Femur (tissue), 1 donor: ENCODE measurements around the gene PRPF8.
"Not testable (repeated sequence)": the region's sequence is repeated elsewhere in the genome, so short reads cannot be mapped to it uniquely, and the experiment has no call there.

Experiments
- DNase-seq: peaks from one replicate; pipeline ENCODE4 v3.0.0-alpha.2; 2017

PRPF8 gene

DNA sequence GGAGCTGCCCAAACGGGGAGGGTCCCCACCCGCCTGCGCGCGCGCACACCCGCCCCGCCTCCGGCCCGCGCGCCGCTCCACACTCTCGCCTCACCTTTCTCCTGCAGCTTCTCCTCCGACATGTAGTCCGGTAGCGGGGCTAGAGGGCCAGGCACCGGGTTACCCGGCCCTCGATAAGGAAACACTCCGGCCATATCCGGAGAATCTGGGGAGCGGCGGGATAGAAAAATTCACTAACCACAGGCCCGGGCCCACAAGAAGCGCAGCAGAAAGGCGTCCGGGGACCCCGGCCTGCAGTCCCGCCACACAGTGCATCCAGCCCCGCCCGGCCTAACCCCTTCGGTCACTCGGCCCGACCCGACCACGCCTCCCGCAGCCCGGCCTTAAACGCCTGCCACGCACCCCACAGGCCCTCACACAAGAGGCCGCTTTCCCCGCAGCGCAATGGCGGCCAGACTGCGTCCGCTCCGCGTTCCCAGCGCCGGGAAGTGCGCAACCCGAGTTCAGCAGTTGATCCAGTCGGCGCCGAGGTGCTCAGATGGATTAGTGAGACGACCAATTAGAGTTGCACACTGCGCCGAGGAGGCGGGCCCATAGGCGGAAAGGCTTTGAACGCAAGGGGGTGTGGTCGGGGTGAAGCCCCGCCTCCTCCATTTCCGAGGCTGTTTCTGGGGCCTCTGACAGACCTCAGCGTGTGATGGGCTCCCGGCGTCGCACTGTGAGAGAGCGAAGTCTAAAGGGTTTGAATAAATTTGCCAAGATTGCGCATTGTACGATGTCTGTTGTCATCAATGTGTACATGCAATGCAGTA, at the start of gene PRPF8:
Gene PRPF8, minus strand, starts transcription at position 490 of the 812 bp plus-strand sequence. Its CDS starts 296 bp downstream, at position 194.
- DNase-seq, result peak; percentile 99

- DNase-seq, result no peak
Measured at GRCh38 chr17:1733759-1734158, 49.1 kb upstream of the PRPF8 start.

DNA sequence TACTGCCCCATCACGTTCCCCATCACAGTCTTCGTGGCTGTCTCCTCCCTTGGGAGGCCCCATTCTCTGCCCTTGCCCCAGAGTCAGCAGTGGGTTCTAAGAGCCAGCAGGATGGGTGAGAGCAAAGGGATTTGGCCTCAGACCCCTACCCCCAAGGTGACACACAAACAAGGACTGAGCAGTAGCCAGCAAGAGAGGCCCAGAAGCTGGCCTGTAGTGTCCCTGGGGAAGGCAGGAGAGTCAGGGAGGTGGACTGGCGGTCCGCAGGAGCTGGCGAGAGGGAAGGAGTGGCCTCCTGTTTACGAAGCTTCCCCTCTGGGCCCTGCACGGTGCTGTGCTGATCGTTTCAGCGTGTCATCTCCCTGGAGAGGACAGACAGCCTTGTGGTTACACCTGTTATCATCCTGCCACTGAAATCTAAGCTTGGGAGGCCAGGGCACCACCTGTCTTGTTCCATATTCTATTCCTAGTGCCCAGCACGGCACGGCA, 48.2 kb upstream of the PRPF8 start:
- no peak for DNase-seq

GRCh38 chr17:1732241-1732832, 47.7 kb upstream of the PRPF8 start:
- no peak for DNase-seq

DNA sequence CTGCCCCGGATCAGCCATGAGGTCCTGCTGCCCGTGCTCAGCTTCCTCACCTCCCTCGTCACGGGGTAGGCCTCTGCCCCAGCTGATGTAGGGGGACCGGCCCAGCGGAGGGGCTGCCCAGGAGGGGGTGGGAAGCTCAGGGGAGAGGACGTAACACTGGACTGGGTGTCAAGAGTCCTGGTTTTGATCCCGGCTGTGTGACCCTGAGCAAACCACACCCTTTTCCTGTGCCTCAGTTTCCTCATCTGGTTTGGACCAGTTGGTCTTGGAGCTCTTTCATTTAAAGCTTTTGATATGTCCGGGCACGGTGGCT, 46.5 kb upstream of the PRPF8 start:
- no peak for DNase-seq

DNA sequence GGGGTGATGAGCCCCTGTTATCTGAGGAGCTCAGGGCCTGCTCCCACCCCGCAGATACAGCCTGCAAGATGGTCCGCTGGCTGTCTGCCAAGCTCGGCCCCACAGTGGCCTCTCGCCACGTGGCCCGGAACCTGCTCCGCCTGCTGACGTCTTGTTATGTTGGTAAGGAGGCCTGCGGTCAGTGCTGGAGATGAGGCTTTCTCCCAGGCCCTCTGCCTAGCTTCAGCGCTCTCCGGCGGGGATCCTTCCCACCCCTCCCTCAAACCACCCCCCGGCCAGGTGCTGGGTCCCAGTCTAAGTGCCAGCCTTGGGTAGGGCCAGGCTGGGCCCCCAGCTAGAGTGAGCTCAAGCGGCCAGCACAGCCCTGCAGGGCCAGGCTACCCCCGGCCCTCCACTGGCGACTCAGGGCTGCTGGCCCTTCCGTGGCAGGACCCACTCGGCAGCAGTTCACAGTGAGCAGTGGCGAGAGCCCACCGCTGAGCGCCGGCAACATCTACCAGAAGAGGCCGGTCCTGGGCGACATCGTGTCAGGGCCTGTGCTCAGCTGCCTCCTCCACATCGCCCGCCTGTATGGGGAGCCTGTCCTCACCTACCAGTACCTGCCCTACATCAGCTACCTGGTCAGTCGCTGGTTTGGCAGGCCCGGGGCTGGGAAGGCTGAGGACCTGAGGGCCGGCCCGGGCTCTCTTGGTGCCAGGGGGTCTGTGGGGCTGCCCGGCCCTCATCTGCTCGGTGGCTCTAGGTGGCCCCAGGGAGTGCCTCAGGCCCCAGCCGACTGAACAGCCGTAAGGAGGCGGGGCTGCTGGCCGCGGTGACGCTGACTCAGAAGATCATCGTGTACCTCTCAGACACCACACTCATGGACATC, 45.9 kb upstream of the PRPF8 start:
- peak; percentile 90 for DNase-seq

GRCh38 chr17:1729966-1730325, 45.3 kb upstream of the PRPF8 start:
- no peak for DNase-seq

DNA sequence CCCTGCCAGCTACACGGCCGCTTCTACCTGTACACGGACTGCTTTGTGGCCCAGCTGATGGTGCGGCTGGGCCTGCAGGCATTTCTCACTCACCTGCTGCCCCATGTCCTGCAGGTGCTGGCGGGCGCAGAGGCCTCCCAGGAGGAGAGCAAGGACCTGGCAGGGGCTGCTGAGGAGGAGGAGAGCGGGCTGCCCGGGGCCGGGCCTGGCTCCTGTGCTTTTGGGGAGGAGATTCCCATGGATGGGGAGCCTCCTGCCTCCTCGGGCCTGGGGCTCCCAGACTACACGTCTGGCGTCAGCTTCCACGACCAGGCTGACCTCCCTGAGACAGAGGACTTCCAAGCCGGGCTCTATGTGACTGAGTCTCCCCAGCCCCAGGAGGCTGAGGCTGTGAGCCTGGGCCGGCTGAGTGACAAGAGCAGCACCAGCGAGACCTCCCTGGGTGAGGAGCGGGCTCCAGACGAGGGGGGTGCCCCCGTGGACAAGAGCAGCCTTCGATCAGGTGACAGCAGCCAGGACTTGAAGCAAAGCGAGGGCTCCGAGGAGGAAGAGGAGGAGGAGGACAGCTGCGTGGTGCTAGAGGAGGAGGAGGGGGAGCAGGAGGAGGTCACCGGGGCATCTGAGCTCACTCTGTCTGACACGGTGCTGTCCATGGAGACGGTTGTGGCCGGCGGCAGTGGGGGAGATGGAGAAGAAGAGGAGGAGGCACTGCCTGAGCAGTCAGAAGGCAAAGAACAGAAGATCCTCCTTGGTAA, 43.4 kb upstream of the PRPF8 start:
- peak; percentile 23 for DNase-seq

GRCh38 chr17:1727258-1727789, 42.7 kb upstream of the PRPF8 start:
- peak; percentile 21 for DNase-seq

GRCh38 chr17:1726626-1727257, 42.1 kb upstream of the PRPF8 start:
- peak; percentile 15 for DNase-seq

GRCh38 chr17:1725642-1726511, 41.2 kb upstream of the PRPF8 start:
- peak; percentile 20 for DNase-seq

DNA sequence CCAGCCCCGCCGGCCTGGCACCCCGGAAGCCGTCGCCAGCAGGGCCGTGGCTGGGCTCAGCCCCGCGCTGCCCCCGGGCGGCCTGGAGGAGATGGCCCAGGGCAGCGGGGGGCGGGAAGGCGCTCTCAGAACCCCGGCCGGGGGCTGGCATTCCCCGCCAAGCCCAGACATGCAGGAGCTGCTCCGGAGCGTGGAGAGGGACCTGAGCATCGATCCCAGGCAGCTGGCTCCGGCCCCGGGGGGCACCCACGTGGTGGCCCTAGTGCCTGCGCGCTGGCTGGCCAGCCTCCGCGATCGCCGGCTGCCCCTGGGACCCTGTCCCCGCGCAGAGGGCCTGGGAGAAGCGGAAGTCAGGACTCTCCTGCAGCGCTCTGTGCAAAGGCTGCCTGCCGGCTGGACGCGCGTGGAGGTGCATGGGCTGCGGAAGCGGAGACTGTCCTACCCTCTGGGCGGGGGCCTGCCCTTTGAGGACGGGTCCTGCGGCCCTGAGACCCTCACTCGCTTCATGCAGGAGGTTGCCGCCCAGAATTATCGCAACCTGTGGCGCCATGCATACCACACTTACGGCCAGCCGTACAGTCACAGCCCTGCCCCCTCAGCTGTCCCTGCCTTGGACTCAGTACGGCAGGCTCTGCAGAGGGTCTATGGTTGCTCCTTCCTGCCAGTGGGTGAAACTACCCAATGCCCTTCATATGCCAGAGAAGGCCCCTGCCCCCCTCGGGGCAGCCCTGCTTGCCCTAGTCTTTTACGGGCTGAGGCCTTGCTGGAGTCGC, 40.4 kb upstream of the PRPF8 start:
- peak; percentile 50 for DNase-seq

GRCh38 chr17:1724351-1724868, 39.7 kb upstream of the PRPF8 start, which contains the start of gene WDR81:
Gene WDR81 (plus strand): TSS chr17:1724704. CDS start chr17:1724960, 256 bp downstream.
- DNase-seq, result peak; percentile 94

DNA sequence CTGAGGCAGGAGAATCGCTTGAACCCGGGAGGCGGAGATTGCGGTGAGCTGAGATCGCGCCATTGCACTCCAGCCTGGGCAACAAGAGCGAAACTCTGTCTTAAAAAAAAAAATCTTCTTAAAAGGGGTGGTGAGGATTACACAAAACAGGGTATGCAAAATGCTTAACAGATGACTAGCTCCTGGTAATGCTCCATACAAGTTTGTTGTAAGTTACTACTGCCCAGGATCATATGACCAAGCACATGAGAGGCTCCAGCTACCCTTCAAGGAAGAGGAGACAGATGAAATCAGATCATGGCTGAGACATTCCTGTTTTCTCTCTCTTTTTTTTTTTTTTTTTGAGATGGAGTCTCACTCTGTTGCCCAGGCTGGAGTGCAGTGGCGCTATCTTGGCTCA, 37.4 kb upstream of the PRPF8 start:
- not testable (repeated sequence) for DNase-seq

DNA sequence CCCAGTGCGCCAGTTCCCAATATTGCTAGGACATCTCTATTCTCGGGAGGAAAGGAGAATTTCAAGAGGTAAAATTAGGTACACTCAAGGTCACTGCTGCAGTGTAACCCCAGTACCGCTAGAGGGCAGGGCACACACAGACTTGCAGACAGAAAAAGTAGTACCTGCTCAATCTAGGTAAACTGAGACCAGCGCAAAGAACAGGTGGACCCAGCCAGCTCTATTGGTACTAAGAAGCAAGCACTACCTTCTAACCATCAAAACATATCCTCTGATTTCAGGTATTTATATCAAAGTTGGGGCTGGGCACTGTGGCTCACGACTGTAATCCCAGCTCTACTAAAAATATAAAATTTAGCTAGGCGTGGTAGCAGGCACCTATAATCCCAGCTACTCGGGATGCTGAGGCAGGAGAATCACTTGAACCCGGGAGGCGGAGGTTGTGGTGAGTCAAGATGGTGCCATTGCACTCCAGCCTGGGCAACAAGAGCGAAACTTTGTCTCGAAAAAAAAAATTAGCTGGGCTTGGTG, 36.3 kb upstream of the PRPF8 start:
- DNase-seq, result peak; percentile 61

GRCh38 chr17:1718362-1719165, 33.9 kb upstream of the PRPF8 start:
- DNase-seq, result no peak

GRCh38 chr17:1716912-1717695, 32.4 kb upstream of the PRPF8 start:
- peak; percentile 95 for DNase-seq
